H1 (cell line): ENCODE measurements around the gene ZCCHC12. TPM values are rescaled to one million over a fixed set of nuclear protein-coding genes. Genes with fewer than 3 reads are reported as not detected.

Experiments used
- CTCF ChIA-PET: fragments of 300-600 bp; sonication (Branson Sonifier 250); formaldehyde crosslinking; loops from one replicate; lab custom pipeline; 2021; ENCODE audit not compliant: partially characterized antibody; lab: Charles Lee
- POLR2A ChIA-PET: fragments of 300-600 bp; sonication (Branson Sonifier 250); formaldehyde crosslinking; loops from one replicate; lab custom pipeline; 2021; ENCODE audit warnings: inconsistent platforms; ENCODE audit not compliant: partially characterized antibody; lab: Charles Lee
- DNase-seq, 2 experiments: peaks; one replicate each; pipeline versions ENCODE4 v3.0.0 to v3.0.0-alpha.2; 2010 to 2022; ENCODE audit warnings: low spot score in 2 of 2, low read depth in 1 of 2, mixed read lengths in 1 of 2
- FAIRE-seq: peaks from 2 replicates; lab custom pipeline; 2011; peaks lifted over from hg19 to GRCh38; lab: Jason Lieb, UNC
- H2AFZ ChIP-seq: 2 replicates; pipeline ENCODE4 v1.8.1; 2012; ENCODE audit warnings: low read length, inconsistent platforms
- H2AK5ac ChIP-seq: 2 replicates; pipeline ENCODE4 v1.6.1; 2013; ENCODE audit warnings: low read depth, low read length
- H2BK120ac ChIP-seq: replicated peaks from 2 replicates; pipeline ENCODE3; 2013; ENCODE audit warnings: low read depth, low read length, inconsistent platforms
- H2BK12ac ChIP-seq: 2 replicates; pipeline ENCODE4 v1.6.1; 2013; ENCODE audit warnings: low read depth, low read length
- H2BK15ac ChIP-seq: 2 replicates; pipeline ENCODE4 v1.6.1; 2013; ENCODE audit warnings: low read length
- H2BK20ac ChIP-seq: 2 replicates; pipeline ENCODE4 v1.6.1; 2013; ENCODE audit warnings: low read length
- H2BK5ac ChIP-seq: 2 replicates; pipeline ENCODE4 v1.6.1; 2013; ENCODE audit warnings: low read depth, low read length
- H3K14ac ChIP-seq: 2 replicates; pipeline ENCODE4 v1.6.1; 2013; ENCODE audit warnings: inconsistent platforms; ENCODE audit not compliant: insufficient read length
- H3K18ac ChIP-seq: 2 replicates; pipeline ENCODE4 v1.6.1; 2013; ENCODE audit warnings: low read length; ENCODE audit errors: extremely low read depth
- H3K23ac ChIP-seq: 2 replicates; pipeline ENCODE4 v1.6.1; 2013; ENCODE audit warnings: inconsistent platforms; ENCODE audit not compliant: insufficient read length
- H3K23me2 ChIP-seq: 2 replicates; pipeline ENCODE4 v1.6.1; 2013; ENCODE audit warnings: low read depth, low read length
- H3K27ac ChIP-seq: 2 replicates; pipeline ENCODE4 v1.6.1; 2011; ENCODE audit warnings: low read depth, low read length, inconsistent platforms
- H3K27me3 ChIP-seq, 4 experiments: replicated peaks in 1 of 4; 1 replicate in 1 of 4; 2 replicates in 3 of 4; pipeline versions ENCODE4 v1.6.1 to v1.8.1; 2011 to 2013; ENCODE audit warnings: low read length in 3 of 4, mild to moderate bottlenecking in 3 of 4, inconsistent platforms in 2 of 4, mixed read lengths in 2 of 4, moderate library complexity in 1 of 4; ENCODE audit not compliant: control insufficient read depth in 3 of 4, insufficient read depth in 3 of 4; ENCODE audit errors: extremely low read depth in 1 of 4
- H3K36me3 ChIP-seq, 4 experiments: 2 replicates each; pipeline versions ENCODE4 v1.6.1 to v1.8.1; 2011 to 2013; ENCODE audit warnings: mild to moderate bottlenecking in 4 of 4, low read length in 3 of 4, moderate library complexity in 2 of 4, control low read depth in 1 of 4, inconsistent platforms in 1 of 4; ENCODE audit not compliant: insufficient read depth in 4 of 4, control insufficient read depth in 2 of 4
- H3K4ac ChIP-seq: replicated peaks from 2 replicates; pipeline ENCODE3; 2013; ENCODE audit warnings: low read length, low read depth, mixed read lengths, inconsistent platforms; ENCODE audit not compliant: insufficient read length
- H3K4me1 ChIP-seq, 4 experiments: replicated peaks in 1 of 4; 1 replicate in 1 of 4; 2 replicates in 3 of 4; pipeline versions ENCODE4 v1.6.1 to v1.8.1; 2011 to 2013; ENCODE audit warnings: low read length in 3 of 4, inconsistent platforms in 2 of 4, mixed read lengths in 1 of 4; ENCODE audit not compliant: insufficient read depth in 4 of 4, control insufficient read depth in 3 of 4
- H3K4me2 ChIP-seq, 2 experiments: 2 replicates each; pipeline versions ENCODE4 v1.6.1 to v1.8.1; 2011 to 2013; ENCODE audit warnings: low read depth in 2 of 2, low read length in 2 of 2, control low read depth in 1 of 2, inconsistent platforms in 1 of 2, mild to moderate bottlenecking in 1 of 2; ENCODE audit not compliant: insufficient read depth in 1 of 2
- H3K4me3 ChIP-seq, 4 experiments: fragments of 200-600, 300-600 bp in 1 of 4; sonication (generic), shearing (Covaris generic), sonication (Bioruptor Twin) in 1 of 4; 2 replicates each; pipeline versions ENCODE4 v1.5.1 to v1.8.1; 2011 to 2016; ENCODE audit warnings: low read length in 4 of 4, low read depth in 3 of 4, control low read depth in 2 of 4, inconsistent platforms in 2 of 4, mild to moderate bottlenecking in 2 of 4, mixed read lengths in 1 of 4, moderate library complexity in 1 of 4; ENCODE audit not compliant: insufficient read depth in 2 of 4; ENCODE audit errors: extremely low read depth in 1 of 4
- H3K56ac ChIP-seq: replicated peaks from 2 replicates; pipeline ENCODE3; 2013; ENCODE audit warnings: low read depth, mild to moderate bottlenecking, mixed read lengths, low read length, inconsistent platforms; ENCODE audit not compliant: insufficient read length
- H3K79me1 ChIP-seq: 2 replicates; pipeline ENCODE4 v1.6.1; 2013; ENCODE audit warnings: low read depth, low read length, control low read depth
- H3K79me2 ChIP-seq, 2 experiments: 2 replicates each; pipeline versions ENCODE4 v1.6.1 to v1.8.1; 2012 to 2013; ENCODE audit warnings: low read length in 2 of 2, mild to moderate bottlenecking in 2 of 2, inconsistent platforms in 1 of 2; ENCODE audit not compliant: insufficient read depth in 2 of 2, control insufficient read depth in 1 of 2
- H3K9ac ChIP-seq, 4 experiments: replicated peaks in 1 of 4; 1 replicate in 1 of 4; 2 replicates in 3 of 4; pipeline versions ENCODE4 v1.6.1 to v1.8.1; 2011 to 2013; ENCODE audit warnings: low read depth in 3 of 4, low read length in 3 of 4, control low read depth in 2 of 4, mild to moderate bottlenecking in 2 of 4, moderate library complexity in 2 of 4, inconsistent platforms in 1 of 4; ENCODE audit errors: extremely low read depth in 1 of 4
- H3K9me3 ChIP-seq, 2 experiments: 2 replicates each; pipeline versions ENCODE4 v1.6.1 to v1.8.1; 2012 to 2013; ENCODE audit warnings: mild to moderate bottlenecking in 2 of 2, moderate library complexity in 2 of 2, control low read depth in 1 of 2, inconsistent platforms in 1 of 2, low read depth in 1 of 2, low read length in 1 of 2, mixed read lengths in 1 of 2; ENCODE audit not compliant: insufficient read depth in 2 of 2
- H4K20me1 ChIP-seq, 2 experiments: replicated peaks in 1 of 2; 2 replicates each; pipeline versions ENCODE3 to v1.8.1; 2011 to 2013; ENCODE audit warnings: inconsistent platforms in 2 of 2, low read length in 2 of 2, mild to moderate bottlenecking in 1 of 2; ENCODE audit not compliant: insufficient read depth in 2 of 2, control insufficient read depth in 1 of 2
- H4K5ac ChIP-seq: 2 replicates; pipeline ENCODE4 v1.6.1; 2013; ENCODE audit warnings: low read length, low read depth, mixed read lengths, inconsistent platforms; ENCODE audit not compliant: insufficient read length
- H4K8ac ChIP-seq: 2 replicates; pipeline ENCODE4 v1.8.0; 2013; ENCODE audit warnings: mild to moderate bottlenecking, moderate library complexity, low read length, inconsistent platforms; ENCODE audit not compliant: insufficient read depth; ENCODE audit errors: extremely low read depth
- H4K91ac ChIP-seq: replicated peaks from 2 replicates; pipeline ENCODE3; 2013; ENCODE audit warnings: low read length, mixed read lengths, inconsistent platforms; ENCODE audit not compliant: insufficient read length
- CREB1 ChIP-seq: IDR thresholded peaks from 2 replicates; pipeline ENCODE4 v1.6.1; 2012; ENCODE audit warnings: inconsistent platforms
- FOSL1 ChIP-seq: IDR thresholded peaks from 2 replicates; pipeline ENCODE4 v1.6.1; 2011; ENCODE audit warnings: mild to moderate bottlenecking, low read depth, low read length, moderate library complexity; ENCODE audit not compliant: insufficient read depth
- GTF2F1 ChIP-seq: IDR thresholded peaks from 2 replicates; pipeline ENCODE4 v1.6.1; 2012; ENCODE audit warnings: low read depth, low read length, improper control_type of control experiment, borderline replicate concordance
- KDM4A ChIP-seq: IDR thresholded peaks from one replicate; pipeline ENCODE4 v1.7.1; 2012; ENCODE audit warnings: low read depth, mild to moderate bottlenecking, moderate library complexity, low read length, inconsistent platforms; ENCODE audit not compliant: severe bottlenecking
- MAX ChIP-seq: IDR thresholded peaks from 2 replicates; pipeline ENCODE4 v1.6.1; 2012; ENCODE audit warnings: inconsistent platforms
- PHF8 ChIP-seq: fragments of 200-600 bp; sonication (generic); conservative IDR thresholded peaks from 2 replicates; pipeline ENCODE4 v1.7.1; 2012; ENCODE audit warnings: low read depth, mild to moderate bottlenecking, inconsistent platforms, low read length, moderate library complexity
- POLR2A ChIP-seq, 2 experiments: IDR thresholded peaks; 1 replicate in 1 of 2; 2 replicates in 1 of 2; pipeline ENCODE4 v1.6.1; 2011; ENCODE audit warnings: low read depth in 2 of 2, low read length in 2 of 2, mild to moderate bottlenecking in 2 of 2; ENCODE audit errors: control extremely low read depth in 1 of 2
- RNF2 ChIP-seq: fragments of 200-900, 300-1000 bp; sonication (generic); IDR thresholded peaks from 2 replicates; pipeline ENCODE4 v1.7.1; 2016; ENCODE audit warnings: borderline replicate concordance, low read depth, mild to moderate bottlenecking, antibody characterized with exemption, low read length; ENCODE audit not compliant: poor library complexity, severe bottlenecking; ENCODE audit errors: missing control alignments
- SP4 ChIP-seq: IDR thresholded peaks from 2 replicates; pipeline ENCODE4 v1.6.1; 2012; ENCODE audit warnings: low read length, inconsistent platforms
- TBP ChIP-seq: IDR thresholded peaks from 2 replicates; pipeline ENCODE4 v1.6.1; 2011; ENCODE audit warnings: low read depth, low read length, improper control_type of control experiment
- TEAD4 ChIP-seq: IDR thresholded peaks from 2 replicates; pipeline ENCODE4 v1.6.1; 2012; ENCODE audit warnings: low read depth, low read length, inconsistent platforms, mixed read lengths
- ZNF274 ChIP-seq: IDR thresholded peaks from 2 replicates; pipeline ENCODE4 v1.7.0; 2012; ENCODE audit warnings: low read length, borderline replicate concordance; ENCODE audit errors: extremely low read depth
- WGBS, 2 experiments: shearing (Covaris generic) in 1 of 2; methylation state at CpG; one replicate each; pipeline versions ENCODE4 v1.1.6 to v1.1.7; 2013 to 2015; ENCODE audit warnings: low lambda C conversion rate in 2 of 2, mixed read lengths in 2 of 2, inconsistent platforms in 1 of 2, low coverage in 1 of 2, missing lambda C conversion rate in 1 of 2; ENCODE audit not compliant: insufficient replicate concordance in 2 of 2, insufficient coverage in 1 of 2, insufficient read length in 1 of 2; ENCODE audit errors: extremely low coverage in 1 of 2, missing lambda C conversion rate in 1 of 2; 5-methylcytosine and 5-hydroxymethylcytosine counted together
- polyA plus RNA-seq, 7 experiments: library from polyadenylated mRNA; depleted of rRNA in 3 of 7; stranded (reverse) in 5 of 7; unstranded in 2 of 7; fragments of >200 nt in 5 of 7; fragments of 200-250 nt in 2 of 7; gene quantifications; 1 replicate in 5 of 7; 2 replicates in 1 of 7; 4 replicates in 1 of 7; pipeline versions ENCODE4 v1.2.1 to v1.2.3, GENCODE V29; 2011 to 2013; ENCODE audit warnings: missing spikeins in 2 of 7, mixed read lengths in 2 of 7
- total RNA-seq: library from RNA; stranded (reverse); fragmentation: NEBNext Ultra II Directional; extraction: Animal tissue kit (Norgen Biotek cat#: 25700); gene quantifications from 2 replicates; pipeline ENCODE4 v1.2.1, GENCODE V29; 2021

The ZCCHC12 gene
- total and polyA plus RNA-seq, 2 of the 8 experiments (the other 6 are each of a cell fraction or from before 2014, with no cell fraction given), result 0.76 to 1.3 TPM

- POLR2A ChIA-PET, result interaction anchor here (1.6 kb wide), 1 partner anchor 15 kb away, joined by 5 read pairs; no protein-coding TSS in a partner anchor
- CTCF ChIA-PET, result interaction anchor here (0.7 to 1.4 kb wide), 14 partner anchors 8 to 210 kb away, joined by 3 to 6 read pairs (median 4); no protein-coding TSS in a partner anchor
- Histone ChIP-seq H3K18ac (no peak overlapping the region; the same call in 1 of the 2 replicates), H3K9me3 (no peaks in the 10 kb centered on the region), H2BK20ac (no peak overlapping the region), H3K9ac (peak overlapping the region in 3 of 4 experiments; percentile 34 to 66 (median 55); a peak in 5 of 7 replicates), H4K20me1 (no peaks in the 10 kb centered on the region), H3K27ac (no peak overlapping the region), H3K79me1 (no peaks in the 10 kb centered on the region), H3K4ac (no peak overlapping the region), H2BK12ac (no peak overlapping the region), H3K4me1 (no peaks in the 10 kb centered on the region; a peak in 1 of 7 replicates), H3K23ac (no peak overlapping the region), H3K56ac (no peak overlapping the region), H2BK15ac (no peak overlapping the region), H2AFZ (peak overlapping the region; percentile 94), H3K27me3 (peaks cover 0 to 14% (median 8%) of the 10 kb centered on the region in 4 experiments; a peak in 4 of 7 replicates), H3K36me3 (no peaks in the 10 kb centered on the region), H3K79me2 (no peaks in the 10 kb centered on the region), H3K23me2 (no peaks in the 10 kb centered on the region), H2BK5ac (no peak overlapping the region), H3K14ac (no peak overlapping the region), H2BK120ac (no peak overlapping the region), H4K8ac (peak overlapping the region; percentile 79), H3K4me3 (peak overlapping the region; percentile 32 to 62 (median 34)), H2AK5ac (no peak overlapping the region), H4K91ac (peak overlapping the region; percentile 65), H4K5ac (peak overlapping the region; percentile 60), H3K4me2 (peak overlapping the region; percentile 52 to 69)
- FAIRE-seq (no peak), DNase-seq (peak; percentile 46 to 93)
- 23% methylated on average over 7 of the region's 50 CpGs; no CpG with 5 or more reads in 1 of the 2 experiments for WGBS, 2 experiments
- TF ChIP-seq CREB1 (peak; percentile 54; the same call in 1 of the 2 replicates), FOSL1 (no peak), TEAD4 (no peak), TBP (0 out of 2 replicates have a peak, but pooled peaks have one; percentile 29), KDM4A (peak; percentile 34), ZNF274 (no peak), MAX (peak; percentile 89), SP4 (peak; percentile 81; the same call in 1 of the 2 replicates), POLR2A (IDR thresholded peaks at IDR 0.05; ENCODE audit: control extremely low read depth in 1 of 2, low read depth in 2 of 2, low read length in 2 of 2) (peak in 1 of 2 experiments; percentile 59; a peak in 2 of 3 replicates), RNF2 (no peak), PHF8 (peak; percentile 40; the same call in 1 of the 2 replicates), GTF2F1 (no peak)
These were observed 15.8 kb downstream of the ZCCHC12 start for GRCh38 chrX:118839334-118839958.
